Measurements from ENCODE around the gene INSR. TPM values are rescaled to one million over a fixed set of nuclear protein-coding genes. Genes with fewer than 3 reads are reported as not detected.

The INSR gene
- total RNA-seq, 1 donor from 2014 or later = 69.2 TPM

GRCh38 chr19:7104747-7105447 is 189.3 kb downstream of the INSR start:
- H3K9me3 Mint-ChIP-seq (ENCODE audit: low read depth) = no peaks in the 10 kb centered on the region
- no peaks in the 10 kb centered on the region for H3K27me3 Mint-ChIP-seq
- no peak overlapping the region for H3K27ac Mint-ChIP-seq
- no peak for DNase-seq (ENCODE audit: low spot score, unreplicated experiment)
- peaks cover 27% of the 10 kb centered on the region for H3K4me1 Mint-ChIP-seq (ENCODE audit: low read depth)
- no peaks in the 10 kb centered on the region for H3K36me3 Mint-ChIP-seq (ENCODE audit: insufficient read depth)
- H3K4me3 Mint-ChIP-seq (ENCODE audit: low read depth) = no peak overlapping the region
- no peak for TF ChIP-seq CTCF (IDR thresholded peaks at IDR 0.05; ENCODE audit: unreplicated experiment)

GRCh38 chr19:7101498-7102253 is 192.5 kb downstream of the INSR start:
- DNase-seq (ENCODE audit: low spot score, unreplicated experiment) = no peak
- Mint-ChIP-seq H3K36me3 (ENCODE audit: insufficient read depth) (peaks cover 9% of the 10 kb centered on the region), H3K27me3 (no peaks in the 10 kb centered on the region), H3K9me3 (ENCODE audit: low read depth) (peaks cover 12% of the 10 kb centered on the region), H3K4me3 (ENCODE audit: low read depth) (peak overlapping the region; percentile 54), H3K27ac (peak overlapping the region; percentile 91), H3K4me1 (ENCODE audit: low read depth) (peaks cover 30% of the 10 kb centered on the region)
- TF ChIP-seq CTCF (IDR thresholded peaks at IDR 0.05; ENCODE audit: unreplicated experiment) = no peak

GRCh38 chr19:7099597-7099921 is 194.7 kb downstream of the INSR start:
- TF ChIP-seq CTCF (IDR thresholded peaks at IDR 0.05; ENCODE audit: unreplicated experiment) = no peak
- Mint-ChIP-seq H3K4me3 (ENCODE audit: low read depth) (peak overlapping the region; percentile 91), H3K36me3 (ENCODE audit: insufficient read depth) (peaks cover 22% of the 10 kb centered on the region), H3K27me3 (no peaks in the 10 kb centered on the region), H3K4me1 (ENCODE audit: low read depth) (peaks cover 30% of the 10 kb centered on the region), H3K27ac (peak overlapping the region; percentile 96), H3K9me3 (ENCODE audit: low read depth) (peaks cover 24% of the 10 kb centered on the region)
- DNase-seq (ENCODE audit: low spot score, unreplicated experiment) = peak; percentile 75

GRCh38 chr19:7098701-7099596 is 195.3 kb downstream of the INSR start:
- Mint-ChIP-seq H3K4me3 (ENCODE audit: low read depth) (peak overlapping the region; percentile 91), H3K36me3 (ENCODE audit: insufficient read depth) (peaks cover 23% of the 10 kb centered on the region), H3K9me3 (ENCODE audit: low read depth) (peaks cover 24% of the 10 kb centered on the region), H3K27me3 (no peaks in the 10 kb centered on the region), H3K27ac (peak overlapping the region; percentile 96), H3K4me1 (ENCODE audit: low read depth) (peaks cover 30% of the 10 kb centered on the region)
- TF ChIP-seq CTCF (IDR thresholded peaks at IDR 0.05; ENCODE audit: unreplicated experiment) = no peak
- peak; percentile 83 for DNase-seq (ENCODE audit: low spot score, unreplicated experiment)

- H3K27me3 Mint-ChIP-seq = no peaks in the 10 kb centered on the region
- peak overlapping the region; percentile 96 for H3K27ac Mint-ChIP-seq
- H3K9me3 Mint-ChIP-seq (ENCODE audit: low read depth) = peaks cover 27% of the 10 kb centered on the region
- peak overlapping the region; percentile 91 for H3K4me3 Mint-ChIP-seq (ENCODE audit: low read depth)
- peaks cover 27% of the 10 kb centered on the region for H3K36me3 Mint-ChIP-seq (ENCODE audit: insufficient read depth)
- peaks cover 27% of the 10 kb centered on the region for H3K4me1 Mint-ChIP-seq (ENCODE audit: low read depth)
- no peak for TF ChIP-seq CTCF (IDR thresholded peaks at IDR 0.05; ENCODE audit: unreplicated experiment)
- DNase-seq (ENCODE audit: low spot score, unreplicated experiment) = no peak
Measured at GRCh38 chr19:7098096-7098495, 196.1 kb downstream of the INSR start.
